Trophoblast cell (in vitro differentiated cells and primary cell): Measurements from ENCODE around the gene UQCRC1.
A peak's percentile ranks its signal among the peaks of the same experiment; 100 is the strongest.

ENCODE experiments used
- DNase-seq, 2 donors: peaks; one replicate each; pipeline ENCODE4 v3.0.0-alpha.2; 2016
- H2AFZ ChIP-seq: 2 replicates; pipeline ENCODE4 v1.6.1; 2013; ENCODE audit warnings: low read length, moderate library complexity, mild to moderate bottlenecking; ENCODE audit not compliant: insufficient read depth, poor library complexity
- H2AK5ac ChIP-seq: 2 replicates; pipeline ENCODE4 v1.6.1; 2013; ENCODE audit warnings: mild to moderate bottlenecking, low read length
- H2BK120ac ChIP-seq: 2 replicates; pipeline ENCODE4 v1.6.1; 2013; ENCODE audit warnings: low read length, mild to moderate bottlenecking, moderate library complexity; ENCODE audit not compliant: insufficient read depth, poor library complexity
- H2BK12ac ChIP-seq: 2 replicates; pipeline ENCODE4 v1.6.1; 2013; ENCODE audit warnings: mild to moderate bottlenecking, low read length, moderate library complexity
- H2BK5ac ChIP-seq: 2 replicates; pipeline ENCODE4 v1.6.1; 2013; ENCODE audit warnings: low read length, low read depth, moderate library complexity, mild to moderate bottlenecking; ENCODE audit not compliant: poor library complexity
- H3K14ac ChIP-seq: 2 replicates; pipeline ENCODE4 v1.6.1; 2013; ENCODE audit warnings: mild to moderate bottlenecking, low read length
- H3K18ac ChIP-seq: 2 replicates; pipeline ENCODE4 v1.6.1; 2013; ENCODE audit warnings: mild to moderate bottlenecking, low read length
- H3K23ac ChIP-seq: 2 replicates; pipeline ENCODE4 v1.6.1; 2013; ENCODE audit warnings: low read length
- H3K27ac ChIP-seq: 2 replicates; pipeline ENCODE4 v1.5.1; 2013; ENCODE audit warnings: low read depth, mild to moderate bottlenecking, inconsistent platforms, low read length, moderate library complexity
- H3K27me3 ChIP-seq: 2 replicates; pipeline ENCODE4 v1.6.1; 2013; ENCODE audit warnings: inconsistent platforms, mild to moderate bottlenecking, low read length, moderate library complexity; ENCODE audit not compliant: insufficient read depth
- H3K36me3 ChIP-seq, 2 experiments: 1 replicate in 1 of 2; 2 replicates in 1 of 2; pipeline ENCODE4 v1.6.1; 2013; ENCODE audit warnings: low read length in 2 of 2, mild to moderate bottlenecking in 2 of 2, moderate library complexity in 1 of 2; ENCODE audit not compliant: insufficient read depth in 2 of 2, control insufficient read depth in 1 of 2
- H3K4ac ChIP-seq: 2 replicates; pipeline ENCODE4 v1.6.1; 2013; ENCODE audit warnings: low read depth, mild to moderate bottlenecking, low read length, moderate library complexity
- H3K4me1 ChIP-seq, 2 experiments: 1 replicate in 1 of 2; 2 replicates in 1 of 2; pipeline ENCODE4 v1.6.1; 2013; ENCODE audit warnings: low read length in 2 of 2, mild to moderate bottlenecking in 2 of 2, moderate library complexity in 1 of 2; ENCODE audit not compliant: insufficient read depth in 2 of 2, control insufficient read depth in 1 of 2
- H3K4me2 ChIP-seq: 2 replicates; pipeline ENCODE4 v1.6.1; 2013; ENCODE audit warnings: inconsistent platforms, mild to moderate bottlenecking, low read length, moderate library complexity
- H3K4me3 ChIP-seq: 2 replicates; pipeline ENCODE4 v1.5.1; 2013; ENCODE audit warnings: mild to moderate bottlenecking, low read depth, low read length, inconsistent platforms
- H3K79me1 ChIP-seq: one replicate; pipeline ENCODE4 v1.6.1; 2013; ENCODE audit warnings: low read length
- H3K79me2 ChIP-seq: 2 replicates; pipeline ENCODE4 v1.6.1; 2013; ENCODE audit warnings: low read length, mild to moderate bottlenecking; ENCODE audit not compliant: control insufficient read depth, insufficient read depth, poor library complexity
- H3K9ac ChIP-seq: 2 replicates; pipeline ENCODE4 v1.6.1; 2013; ENCODE audit warnings: mild to moderate bottlenecking, low read length
- H3K9me3 ChIP-seq: 2 replicates; pipeline ENCODE4 v1.6.1; 2013; ENCODE audit warnings: low read depth, mild to moderate bottlenecking, control low read depth, inconsistent platforms, low read length; ENCODE audit not compliant: insufficient read depth
- H4K12ac ChIP-seq: 2 replicates; pipeline ENCODE4 v1.6.1; 2013; ENCODE audit warnings: low read depth, mild to moderate bottlenecking, low read length, moderate library complexity
- H4K8ac ChIP-seq: 2 replicates; pipeline ENCODE4 v1.6.1; 2013; ENCODE audit warnings: low read depth, mild to moderate bottlenecking, low read length, moderate library complexity
- H4K91ac ChIP-seq: one replicate; pipeline ENCODE4 v1.6.1; 2013; ENCODE audit warnings: low read depth, mild to moderate bottlenecking, low read length, moderate library complexity
- WGBS: extraction: QIAGEN DNeasy Blood & Tissue Kit; methylation state at CpG from one replicate; pipeline ENCODE4 v1.1.7; 2013; ENCODE audit warnings: missing lambda C conversion rate; ENCODE audit not compliant: insufficient read length, insufficient coverage; ENCODE audit errors: extremely low coverage; 5-methylcytosine and 5-hydroxymethylcytosine counted together

The UQCRC1 gene

GRCh38 chr3:48555231-48555948, 54.1 kb downstream of the UQCRC1 start:
- Histone ChIP-seq H2AK5ac (no peak overlapping the region), H2BK120ac (no peak overlapping the region), H3K27ac (no peak overlapping the region), H3K79me2 (peaks cover 9% of the 10 kb centered on the region), H3K9me3 (no peaks in the 10 kb centered on the region), H4K12ac (no peak overlapping the region), H4K8ac (no peak overlapping the region), H3K18ac (no peak overlapping the region), H3K14ac (no peak overlapping the region), H3K4me3 (no peak overlapping the region), H3K79me1 (peaks cover 9% of the 10 kb centered on the region), H3K23ac (no peak overlapping the region), H3K36me3 (peaks cover 0 to 4% of the 10 kb centered on the region in 2 experiments), H3K9ac (no peak overlapping the region), H2BK5ac (no peak overlapping the region), H2AFZ (no peak overlapping the region), H2BK12ac (no peak overlapping the region), H3K4me2 (peak overlapping the region; percentile 79), H3K27me3 (no peaks in the 10 kb centered on the region), H3K4me1 (peaks cover 21 to 22% of the 10 kb centered on the region in 2 experiments), H4K91ac (no peak overlapping the region), H3K4ac (no peak overlapping the region)
- no CpG with 5 or more reads among the region's 10 CpGs for WGBS
- DNase-seq = peak in 1 of 2 donors; percentile 16

DNA sequence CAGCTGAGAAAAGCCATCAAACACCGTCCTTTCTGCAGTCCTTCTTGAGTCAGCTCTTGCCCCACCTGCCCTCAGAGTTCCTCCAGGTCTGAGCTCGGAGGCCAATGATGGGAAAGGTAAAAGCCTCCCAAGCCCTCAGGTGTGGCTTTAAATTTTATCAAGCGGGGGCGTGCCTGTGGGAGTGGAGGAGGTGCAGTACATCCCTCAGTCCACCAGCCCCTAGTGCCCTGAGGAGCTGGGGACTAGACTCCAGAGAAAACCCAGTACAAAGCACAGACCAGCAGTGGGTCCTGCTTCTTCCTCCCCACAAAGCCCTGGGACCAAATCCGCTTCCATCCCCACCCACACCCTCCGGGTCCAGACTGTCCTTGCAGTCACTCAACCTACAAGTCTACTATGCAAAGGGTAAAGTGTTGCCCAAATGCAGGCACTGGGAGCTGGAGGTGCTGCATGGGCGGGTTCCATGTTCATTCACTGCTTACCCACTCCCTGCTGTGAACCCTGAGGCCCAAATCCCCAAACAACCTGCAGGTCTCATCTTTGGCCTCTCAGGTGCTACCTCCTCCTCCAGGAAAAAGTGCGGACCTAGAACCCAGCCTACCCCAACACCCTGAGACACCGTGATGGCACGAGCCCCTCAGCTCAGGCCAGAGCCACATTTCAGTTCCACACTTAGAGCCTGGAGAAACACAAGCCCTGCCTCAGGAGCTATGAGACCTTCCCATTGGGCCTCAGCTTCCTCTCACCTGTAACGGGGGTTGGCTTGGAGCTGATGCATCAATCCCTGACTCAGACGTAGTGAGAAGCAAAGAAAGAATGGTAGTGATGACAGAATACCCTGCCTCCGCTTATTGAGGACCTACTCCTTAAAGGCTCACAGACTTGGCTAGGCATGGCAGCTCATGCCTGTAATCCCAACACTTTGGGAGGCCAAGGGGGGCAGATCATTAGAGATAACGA, 55.3 kb downstream of the UQCRC1 start:
- H3K27me3 ChIP-seq = no peaks in the 10 kb centered on the region
- no peak overlapping the region for H3K14ac ChIP-seq
- no peak overlapping the region for H2BK5ac ChIP-seq
- DNase-seq = peak; percentile 82 to 90
- no peak overlapping the region for H3K4me3 ChIP-seq
- H3K23ac ChIP-seq = no peak overlapping the region
- no peak overlapping the region for H4K91ac ChIP-seq
- no peak overlapping the region for H4K8ac ChIP-seq
- no peak overlapping the region for H3K18ac ChIP-seq
- H3K4me2 ChIP-seq = no peak overlapping the region
- H2BK120ac ChIP-seq = no peak overlapping the region
- H4K12ac ChIP-seq = no peak overlapping the region
- H2BK12ac ChIP-seq = no peak overlapping the region
- H3K4ac ChIP-seq = no peak overlapping the region
- no peak overlapping the region for H3K27ac ChIP-seq
- H3K9me3 ChIP-seq = no peaks in the 10 kb centered on the region
- H3K79me1 ChIP-seq = peaks cover 9% of the 10 kb centered on the region
- H3K79me2 ChIP-seq = peaks cover 9% of the 10 kb centered on the region
- H2AK5ac ChIP-seq = peak overlapping the region; percentile 3
- H3K9ac ChIP-seq = no peak overlapping the region
- H2AFZ ChIP-seq = no peak overlapping the region
- WGBS = no CpG with 5 or more reads among the region's 14 CpGs
- H3K36me3 ChIP-seq = peaks cover 0 to 13% of the 10 kb centered on the region in 2 experiments
- peaks cover 19 to 22% of the 10 kb centered on the region in 2 experiments for H3K4me1 ChIP-seq

DNA sequence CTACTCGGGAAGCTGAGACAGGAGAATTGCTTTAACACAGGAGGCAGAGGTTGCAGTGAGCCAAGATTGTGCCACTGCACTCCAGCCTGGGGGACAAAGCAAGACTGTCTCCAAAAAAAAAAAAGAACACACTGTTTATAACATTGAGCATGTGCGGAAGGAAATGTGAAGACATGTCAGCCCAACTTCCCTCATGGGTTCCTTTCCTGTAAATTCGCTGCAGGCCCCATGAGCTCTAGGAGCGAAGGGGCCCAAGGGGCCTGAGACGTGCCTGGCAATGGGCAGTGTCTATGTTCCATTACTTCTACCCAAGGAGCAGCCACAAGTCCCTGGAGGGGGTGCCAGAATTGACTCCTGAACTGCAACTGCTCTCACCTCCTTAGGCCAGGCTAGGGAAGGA, 56.1 kb downstream of the UQCRC1 start:
- Histone ChIP-seq H3K79me2 (peaks cover 9% of the 10 kb centered on the region), H3K9me3 (no peaks in the 10 kb centered on the region), H3K27me3 (no peaks in the 10 kb centered on the region), H2AFZ (no peak overlapping the region), H2BK120ac (no peak overlapping the region), H4K8ac (no peak overlapping the region), H3K9ac (no peak overlapping the region), H3K23ac (no peak overlapping the region), H2BK12ac (no peak overlapping the region), H2AK5ac (no peak overlapping the region), H3K36me3 (peaks cover 0 to 17% of the 10 kb centered on the region in 2 experiments), H3K4me2 (no peak overlapping the region), H2BK5ac (no peak overlapping the region), H4K91ac (no peak overlapping the region), H3K27ac (no peak overlapping the region), H3K4me1 (peaks cover 19 to 22% of the 10 kb centered on the region in 2 experiments), H3K79me1 (peaks cover 9% of the 10 kb centered on the region), H3K14ac (no peak overlapping the region), H4K12ac (no peak overlapping the region), H3K4me3 (no peak overlapping the region), H3K4ac (no peak overlapping the region), H3K18ac (no peak overlapping the region)
- DNase-seq = no peak
- no CpG with 5 or more reads among the region's 5 CpGs for WGBS

GRCh38 chr3:48552111-48552951, 57.1 kb downstream of the UQCRC1 start:
- H4K12ac ChIP-seq = no peak overlapping the region
- H3K14ac ChIP-seq = no peak overlapping the region
- H3K36me3 ChIP-seq = peaks cover 8 to 25% of the 10 kb centered on the region in 2 experiments
- peak overlapping the region; percentile 27 for H2AK5ac ChIP-seq
- H3K27me3 ChIP-seq = no peaks in the 10 kb centered on the region
- no peak overlapping the region for H2BK5ac ChIP-seq
- no peak overlapping the region for H3K4ac ChIP-seq
- no peak overlapping the region for H3K18ac ChIP-seq
- H4K8ac ChIP-seq = no peak overlapping the region
- peak overlapping the region; percentile 34 for H2BK12ac ChIP-seq
- no peak overlapping the region for H3K23ac ChIP-seq
- peaks cover 9% of the 10 kb centered on the region for H3K79me1 ChIP-seq
- H2BK120ac ChIP-seq = peak overlapping the region; percentile 20
- no peak overlapping the region for H3K4me2 ChIP-seq
- peaks cover 19 to 22% of the 10 kb centered on the region in 2 experiments for H3K4me1 ChIP-seq
- no peaks in the 10 kb centered on the region for H3K9me3 ChIP-seq
- no peak overlapping the region for H3K27ac ChIP-seq
- peak overlapping the region; percentile 3 for H3K9ac ChIP-seq
- no peak overlapping the region for H2AFZ ChIP-seq
- WGBS = no CpG with 5 or more reads among the region's 14 CpGs
- DNase-seq = peak; percentile 95
- peaks cover 9% of the 10 kb centered on the region for H3K79me2 ChIP-seq
- H4K91ac ChIP-seq = peak overlapping the region; percentile 2
- no peak overlapping the region for H3K4me3 ChIP-seq
